Mucosa of descending colon (tissue), 3 donors: Measurements from ENCODE around the gene KSR1. TPM values are rescaled to one million over a fixed set of nuclear protein-coding genes. Genes with fewer than 3 reads are reported as not detected.

Experiments
- ATAC-seq: fragments of 200-7000 bp; cut with Tn5 transposase; one replicate; pipeline ENCODE4 v1.9.1; 2020; ENCODE audit warnings: mild to moderate bottlenecking, moderate library complexity
- DNase-seq, 3 donors: peaks; one replicate each; pipeline ENCODE4 v3.0.0-alpha.2; 2020
- H3K36me3 ChIP-seq: fragments of 200-600 bp; one replicate; pipeline ENCODE4 v1.8.0; 2021; ENCODE audit warnings: low read depth, mild to moderate bottlenecking
- H3K4me1 ChIP-seq: fragments of 200-600 bp; one replicate; pipeline ENCODE4 v1.8.0; 2021; ENCODE audit warnings: low read depth, mild to moderate bottlenecking
- H3K4me3 ChIP-seq: fragments of 200-600 bp; one replicate; pipeline ENCODE4 v1.8.0; 2021; ENCODE audit warnings: mild to moderate bottlenecking
- H3K9me3 ChIP-seq: fragments of 200-600 bp; one replicate; pipeline ENCODE4 v1.8.0; 2021; ENCODE audit warnings: mild to moderate bottlenecking
- intact Hi-C, 2 donors: fragments of 100-400 bp; cut with DNase I in 1 of 2; cut with micrococcal nuclease in 1 of 2; formaldehyde crosslinking; loops; one replicate each; pipeline versions ENCODE4 v1.11.0 to v1.11.1; 2022; cut with DNase I, micrococcal nuclease
- total RNA-seq, 3 donors: library from RNA; stranded (reverse); fragmentation: NEBNext Ultra II Directional in 2 of 3; extraction: Animal tissue kit (Norgen Biotek cat#: 25700) in 2 of 3; gene quantifications; one replicate each; pipeline versions ENCODE4 v1.2.1 to v1.2.4, GENCODE V29; 2021 to 2023
- TF ChIP-seq, protein P1 (sequence below): fragments of 200-600 bp; IDR thresholded peaks from one replicate; pipeline ENCODE4 v1.8.0; 2022; ENCODE audit warnings: antibody characterized with exemption, mild to moderate bottlenecking
- donor health status: DM: no; HTN: no; CAD: no; lungs with moderate emphysema.
- donor health status: DM: no; HTN: no; CAD: no.
- donor health status: DM: no; HTN: yes; CAD: no.

Gene KSR1
- total RNA-seq, 3 donors from 2014 or later: 20.5 to 50.4 (median 21.3) TPM

DNA sequence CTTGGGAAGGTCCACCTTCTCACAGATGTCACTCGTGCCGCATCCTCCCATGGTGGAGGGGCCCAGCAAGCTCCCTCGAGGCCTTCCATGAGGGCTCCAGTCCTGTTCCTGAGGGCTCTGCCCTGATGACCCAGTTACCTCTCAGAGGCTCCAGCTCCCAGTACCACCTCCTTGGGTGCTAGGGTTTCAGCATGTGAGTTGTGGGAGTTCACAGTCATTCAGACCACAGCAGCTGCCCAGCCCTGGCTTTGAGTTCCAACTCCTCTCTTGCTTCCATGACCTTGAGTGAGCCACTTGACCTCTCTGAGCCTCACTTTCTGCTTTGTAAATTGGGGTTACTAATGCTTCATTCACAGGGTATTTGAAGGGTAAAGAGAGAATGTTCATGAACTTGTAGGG lies 137.6 kb downstream of the KSR1 start:
- TF ChIP-seq, protein P1, sequence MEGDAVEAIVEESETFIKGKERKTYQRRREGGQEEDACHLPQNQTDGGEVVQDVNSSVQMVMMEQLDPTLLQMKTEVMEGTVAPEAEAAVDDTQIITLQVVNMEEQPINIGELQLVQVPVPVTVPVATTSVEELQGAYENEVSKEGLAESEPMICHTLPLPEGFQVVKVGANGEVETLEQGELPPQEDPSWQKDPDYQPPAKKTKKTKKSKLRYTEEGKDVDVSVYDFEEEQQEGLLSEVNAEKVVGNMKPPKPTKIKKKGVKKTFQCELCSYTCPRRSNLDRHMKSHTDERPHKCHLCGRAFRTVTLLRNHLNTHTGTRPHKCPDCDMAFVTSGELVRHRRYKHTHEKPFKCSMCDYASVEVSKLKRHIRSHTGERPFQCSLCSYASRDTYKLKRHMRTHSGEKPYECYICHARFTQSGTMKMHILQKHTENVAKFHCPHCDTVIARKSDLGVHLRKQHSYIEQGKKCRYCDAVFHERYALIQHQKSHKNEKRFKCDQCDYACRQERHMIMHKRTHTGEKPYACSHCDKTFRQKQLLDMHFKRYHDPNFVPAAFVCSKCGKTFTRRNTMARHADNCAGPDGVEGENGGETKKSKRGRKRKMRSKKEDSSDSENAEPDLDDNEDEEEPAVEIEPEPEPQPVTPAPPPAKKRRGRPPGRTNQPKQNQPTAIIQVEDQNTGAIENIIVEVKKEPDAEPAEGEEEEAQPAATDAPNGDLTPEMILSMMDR: no peak
- Histone ChIP-seq H3K9me3 (no peaks in the 10 kb centered on the region), H3K36me3 (no peaks in the 10 kb centered on the region), H3K4me3 (no peak overlapping the region), H3K4me1 (no peaks in the 10 kb centered on the region)
- intact Hi-C loops: loop anchor here in 1 of 2 donors (10.0 kb wide), 1 partner anchor 119 kb away; no protein-coding TSS in a partner anchor
- DNase-seq: peak in 1 of 3 donors; percentile 12
- ATAC-seq: no peak

DNA sequence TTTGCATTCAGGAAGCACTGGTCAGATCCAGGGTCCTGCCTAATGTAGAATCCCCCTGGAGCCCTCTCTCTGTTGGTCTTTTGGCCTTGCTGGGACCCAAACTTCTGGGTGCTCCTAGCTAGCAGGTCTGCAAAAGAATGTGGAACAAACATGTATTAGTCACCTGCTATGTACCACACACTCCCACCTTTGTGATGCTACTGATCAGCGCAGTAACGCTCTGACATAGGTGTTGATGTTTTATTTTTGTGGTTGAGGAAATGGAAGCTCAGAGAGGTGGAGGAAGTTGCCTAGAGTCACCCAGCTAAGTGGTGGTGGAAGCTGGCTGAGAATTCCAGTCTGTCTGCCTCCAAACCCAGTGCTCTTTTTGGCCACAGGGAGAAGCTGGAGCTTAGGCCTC lies 139.0 kb downstream of the KSR1 start:
- Histone ChIP-seq H3K4me1 (peaks cover 3% of the 10 kb centered on the region), H3K4me3 (no peak overlapping the region), H3K36me3 (no peaks in the 10 kb centered on the region), H3K9me3 (no peaks in the 10 kb centered on the region)
- TF ChIP-seq, protein P1: no peak
- no peak for DNase-seq
- intact Hi-C loops: loop anchor here in 1 of 2 donors (10.0 kb wide), 1 partner anchor 120 kb away; no protein-coding TSS in a partner anchor
- no peak for ATAC-seq

GRCh38 chr17:27596096-27596495 lies 139.8 kb downstream of the KSR1 start:
- H3K4me1 ChIP-seq: peaks cover 3% of the 10 kb centered on the region
- no peak overlapping the region for H3K4me3 ChIP-seq
- H3K9me3 ChIP-seq: no peaks in the 10 kb centered on the region
- DNase-seq: no peak
- intact Hi-C loops: loop anchor here in 1 of 2 donors (10.0 kb wide), 1 partner anchor 121 kb away; no protein-coding TSS in a partner anchor
- H3K36me3 ChIP-seq: no peaks in the 10 kb centered on the region
- TF ChIP-seq, protein P1: no peak
- ATAC-seq: no peak

DNA sequence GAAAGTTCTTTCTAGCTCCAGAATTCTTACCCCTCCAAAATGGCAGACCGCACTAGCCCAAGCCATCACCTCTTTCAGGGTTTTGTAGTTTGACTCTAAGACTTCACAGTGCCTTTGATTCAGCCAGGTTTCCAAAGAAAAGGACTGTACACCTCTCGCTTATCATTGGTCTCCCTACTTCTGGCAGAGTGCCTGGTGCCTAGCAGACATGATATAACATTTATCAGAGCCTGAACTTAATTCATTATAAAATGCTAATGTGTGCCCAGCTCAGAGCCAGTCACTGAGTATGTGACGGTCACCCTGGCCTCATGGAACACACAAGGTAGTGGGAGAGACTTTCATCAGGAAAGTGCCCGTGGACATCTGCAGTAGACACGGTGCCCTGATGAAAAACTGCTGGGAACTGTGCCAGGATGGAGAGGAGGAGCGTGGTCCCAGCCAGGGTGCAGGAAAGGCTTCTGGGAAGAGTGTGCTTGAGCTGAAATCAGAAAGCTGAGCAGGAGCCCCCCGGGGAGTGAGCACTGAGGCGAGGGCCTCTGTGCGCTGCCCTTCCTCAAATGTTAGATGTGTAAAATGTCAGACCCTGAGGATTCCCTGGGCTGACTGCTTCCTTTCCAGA lies 140.4 kb downstream of the KSR1 start:
- ATAC-seq (no peak), DNase-seq (peak in 1 of 3 donors; percentile 29)
- TF ChIP-seq, protein P1: no peak
- peaks cover 3% of the 10 kb centered on the region for H3K4me1 ChIP-seq
- intact Hi-C loops: loop anchor here in 1 of 2 donors (10.0 kb wide), 1 partner anchor 122 kb away; no protein-coding TSS in a partner anchor
- H3K9me3 ChIP-seq: no peaks in the 10 kb centered on the region
- no peak overlapping the region for H3K4me3 ChIP-seq
- no peaks in the 10 kb centered on the region for H3K36me3 ChIP-seq

DNA sequence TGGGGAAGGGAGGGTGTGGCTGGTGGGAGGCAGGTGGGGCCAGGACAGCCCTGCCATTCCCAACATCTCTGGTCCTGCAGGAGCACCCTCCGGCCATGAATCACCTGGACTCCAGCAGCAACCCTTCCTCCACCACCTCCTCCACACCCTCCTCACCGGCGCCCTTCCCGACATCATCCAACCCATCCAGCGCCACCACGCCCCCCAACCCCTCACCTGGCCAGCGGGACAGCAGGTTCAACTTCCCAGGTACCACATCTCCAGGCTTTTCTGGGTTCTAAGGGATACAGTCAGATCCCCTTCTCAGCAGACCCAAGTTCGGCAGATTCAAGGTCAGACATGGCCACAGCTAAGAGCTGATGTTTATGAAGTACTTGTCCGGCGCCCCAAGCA lies 140.9 kb downstream of the KSR1 start:
- peak in 1 of 3 donors; percentile 46 for DNase-seq
- peaks cover 3% of the 10 kb centered on the region for H3K4me1 ChIP-seq
- H3K36me3 ChIP-seq: no peaks in the 10 kb centered on the region
- intact Hi-C loops: loop anchor here in 1 of 2 donors (10.0 kb wide), 1 partner anchor 122 kb away; no protein-coding TSS in a partner anchor
- H3K9me3 ChIP-seq: no peaks in the 10 kb centered on the region
- no peak for ATAC-seq
- no peak overlapping the region for H3K4me3 ChIP-seq
- TF ChIP-seq, protein P1: no peak
